ENCODE data around the gene PLCL1. TPM values are rescaled to one million over a fixed set of nuclear protein-coding genes. Genes with fewer than 3 reads are reported as not detected.

Gene PLCL1
- total RNA-seq, 6 donors from 2014 or later, result 5.3 to 17.0 (median 8.1) TPM

GRCh38 chr2:197908156-197908555 is 103.8 kb downstream of the PLCL1 start:
- 85% methylated on average over 3 of the region's 3 CpGs for WGBS, 2 donors
- Histone ChIP-seq H3K27me3 (no peaks in the 10 kb centered on the region), H3K4me1 (peaks cover 0 to 6% (median 3%) of the 10 kb centered on the region in 4 donors), H3K9me3 (no peaks in the 10 kb centered on the region), H3K36me3 (no peaks in the 10 kb centered on the region), H3K27ac (no peak overlapping the region), H3K4me3 (no peak overlapping the region)
- ATAC-seq (ENCODE audit: low FRiP score in 2 of 2) (no peak), DNase-seq (no peak)
- TF ChIP-seq, protein P1, sequence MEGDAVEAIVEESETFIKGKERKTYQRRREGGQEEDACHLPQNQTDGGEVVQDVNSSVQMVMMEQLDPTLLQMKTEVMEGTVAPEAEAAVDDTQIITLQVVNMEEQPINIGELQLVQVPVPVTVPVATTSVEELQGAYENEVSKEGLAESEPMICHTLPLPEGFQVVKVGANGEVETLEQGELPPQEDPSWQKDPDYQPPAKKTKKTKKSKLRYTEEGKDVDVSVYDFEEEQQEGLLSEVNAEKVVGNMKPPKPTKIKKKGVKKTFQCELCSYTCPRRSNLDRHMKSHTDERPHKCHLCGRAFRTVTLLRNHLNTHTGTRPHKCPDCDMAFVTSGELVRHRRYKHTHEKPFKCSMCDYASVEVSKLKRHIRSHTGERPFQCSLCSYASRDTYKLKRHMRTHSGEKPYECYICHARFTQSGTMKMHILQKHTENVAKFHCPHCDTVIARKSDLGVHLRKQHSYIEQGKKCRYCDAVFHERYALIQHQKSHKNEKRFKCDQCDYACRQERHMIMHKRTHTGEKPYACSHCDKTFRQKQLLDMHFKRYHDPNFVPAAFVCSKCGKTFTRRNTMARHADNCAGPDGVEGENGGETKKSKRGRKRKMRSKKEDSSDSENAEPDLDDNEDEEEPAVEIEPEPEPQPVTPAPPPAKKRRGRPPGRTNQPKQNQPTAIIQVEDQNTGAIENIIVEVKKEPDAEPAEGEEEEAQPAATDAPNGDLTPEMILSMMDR (IDR thresholded peaks at IDR 0.05), result no peak
- TF ChIP-seq EP300 (IDR thresholded peaks at IDR 0.05), result no peak
- TF ChIP-seq POLR2A (IDR thresholded peaks at IDR 0.05), result no peak
- TF ChIP-seq POLR2AphosphoS5 (IDR thresholded peaks at IDR 0.05), result no peak

DNA sequence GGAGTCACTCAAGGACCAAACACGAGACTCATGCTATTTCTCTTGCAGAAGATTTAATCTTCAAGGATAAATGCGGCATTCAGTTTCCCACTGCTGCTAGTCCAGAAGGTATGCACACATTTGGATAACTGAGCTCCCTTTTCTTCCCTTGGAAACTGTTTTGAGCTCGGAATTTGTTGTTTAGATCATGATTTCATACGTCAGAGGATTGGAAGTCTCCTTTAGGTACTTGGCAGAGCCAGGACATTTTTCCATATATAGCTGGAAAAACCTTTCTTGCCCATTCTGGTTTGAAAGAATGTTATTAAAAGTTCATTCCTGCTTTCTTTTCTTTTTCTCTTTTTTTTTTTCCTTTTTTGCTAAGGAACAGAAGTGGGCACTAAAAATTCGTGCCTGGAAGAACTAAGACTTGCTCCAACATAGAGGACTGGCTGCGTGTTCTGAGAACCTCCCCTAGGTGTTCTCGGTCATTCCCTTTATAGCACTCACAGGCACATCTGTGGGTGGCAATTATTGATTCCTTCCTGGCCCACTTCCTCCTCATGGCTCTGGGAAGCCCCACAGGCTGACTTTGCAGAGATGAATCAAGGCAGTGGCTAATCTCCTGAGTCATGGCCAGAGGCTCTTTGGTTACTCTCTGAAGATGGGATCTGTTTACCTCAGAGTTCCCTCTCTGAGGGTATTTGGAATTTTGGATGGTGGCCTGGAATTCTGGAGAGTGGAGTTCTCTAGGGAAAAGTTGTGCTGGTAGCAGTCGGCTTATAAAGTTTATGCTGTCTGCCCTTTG is 104.8 kb downstream of the PLCL1 start:
- Histone ChIP-seq H3K4me1 (peaks cover 0 to 6% (median 3%) of the 10 kb centered on the region in 4 donors), H3K27me3 (no peaks in the 10 kb centered on the region), H3K9me3 (no peaks in the 10 kb centered on the region), H3K4me3 (no peak overlapping the region), H3K36me3 (no peaks in the 10 kb centered on the region), H3K27ac (no peak overlapping the region)
- 69 to 74% methylated on average over 8 of the region's 8 CpGs for WGBS, 2 donors
- TF ChIP-seq POLR2A (IDR thresholded peaks at IDR 0.05) (no peak), POLR2AphosphoS5 (IDR thresholded peaks at IDR 0.05) (no peak), EP300 (IDR thresholded peaks at IDR 0.05) (no peak)
- TF ChIP-seq, protein P1 (IDR thresholded peaks at IDR 0.05), result no peak
- DNase-seq, result no peak
- peak in 1 of 2 donors; percentile 45 for ATAC-seq (ENCODE audit: low FRiP score in 2 of 2)

- Histone ChIP-seq H3K4me3 (no peak overlapping the region), H3K27me3 (no peaks in the 10 kb centered on the region), H3K4me1 (peaks cover 3 to 13% (median 9%) of the 10 kb centered on the region in 4 donors), H3K36me3 (no peaks in the 10 kb centered on the region), H3K9me3 (no peaks in the 10 kb centered on the region), H3K27ac (no peak overlapping the region)
- no peak for ATAC-seq (ENCODE audit: low FRiP score in 2 of 2)
- WGBS, 2 donors, result 75 to 96% methylated on average over 3 of the region's 3 CpGs
- TF ChIP-seq POLR2A (IDR thresholded peaks at IDR 0.05), result no peak
- TF ChIP-seq POLR2AphosphoS5 (IDR thresholded peaks at IDR 0.05), result no peak
- TF ChIP-seq EP300 (IDR thresholded peaks at IDR 0.05), result no peak
- TF ChIP-seq, protein P1 (IDR thresholded peaks at IDR 0.05), result no peak
- no peak for DNase-seq
Measured at GRCh38 chr2:197911667-197912066, 107.3 kb downstream of the PLCL1 start.

GRCh38 chr2:197913084-197913483 is 108.7 kb downstream of the PLCL1 start:
- no peak for DNase-seq
- Histone ChIP-seq H3K9me3 (no peaks in the 10 kb centered on the region), H3K4me3 (no peak overlapping the region), H3K27me3 (no peaks in the 10 kb centered on the region), H3K27ac (no peak overlapping the region), H3K36me3 (no peaks in the 10 kb centered on the region), H3K4me1 (peaks cover 3 to 13% (median 9%) of the 10 kb centered on the region in 4 donors)
- TF ChIP-seq, protein P1 (IDR thresholded peaks at IDR 0.05), result no peak
- TF ChIP-seq POLR2A (IDR thresholded peaks at IDR 0.05) (no peak), EP300 (IDR thresholded peaks at IDR 0.05) (no peak), POLR2AphosphoS5 (IDR thresholded peaks at IDR 0.05) (no peak)
- 59 to 65% methylated on average over 3 of the region's 3 CpGs for WGBS, 2 donors
- ATAC-seq (ENCODE audit: low FRiP score in 2 of 2), result no peak

DNA sequence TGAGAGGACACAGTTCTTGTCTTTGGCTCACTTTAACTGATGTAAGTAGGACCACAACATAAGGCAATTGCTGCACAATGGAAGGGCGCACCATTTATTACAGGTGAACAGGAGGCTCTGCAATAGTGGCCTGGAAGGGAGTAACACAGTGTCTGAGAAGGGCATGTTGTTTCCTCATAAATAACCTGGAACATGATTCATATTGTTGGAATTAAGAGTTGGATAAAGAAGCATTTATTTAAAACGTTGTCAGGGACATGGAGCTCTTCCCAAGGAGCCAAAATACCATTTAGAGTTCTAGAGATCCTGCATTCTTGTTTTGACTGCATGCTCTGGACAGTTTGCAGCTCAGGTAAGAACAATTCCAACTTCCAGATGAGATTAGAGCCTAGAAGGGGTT is 110.4 kb downstream of the PLCL1 start:
- Histone ChIP-seq H3K4me1 (peaks cover 3 to 8% (median 6%) of the 10 kb centered on the region in 4 donors), H3K4me3 (no peak overlapping the region), H3K36me3 (no peaks in the 10 kb centered on the region), H3K27ac (no peak overlapping the region), H3K9me3 (no peaks in the 10 kb centered on the region), H3K27me3 (no peaks in the 10 kb centered on the region)
- ATAC-seq (ENCODE audit: low FRiP score in 2 of 2) (no peak), DNase-seq (no peak)
- 73 to 83% methylated on average over 2 of the region's 2 CpGs for WGBS, 2 donors
- TF ChIP-seq, protein P1 (IDR thresholded peaks at IDR 0.05), result no peak
- no peak for TF ChIP-seq POLR2A (IDR thresholded peaks at IDR 0.05)
- TF ChIP-seq POLR2AphosphoS5 (IDR thresholded peaks at IDR 0.05), result no peak
- TF ChIP-seq EP300 (IDR thresholded peaks at IDR 0.05), result no peak
